Erythroblast (primary cell): ENCODE data around the gene GPR173.

ENCODE experiments used
- GATA1 ChIP-seq: IDR thresholded peaks from 2 replicates; pipeline ENCODE4 v1.6.1; 2011; ENCODE audit warnings: low read depth, mild to moderate bottlenecking, control low read depth, low read length, moderate library complexity
- POLR2A ChIP-seq: IDR thresholded peaks from 2 replicates; pipeline ENCODE4 v1.6.1; 2011; ENCODE audit warnings: mild to moderate bottlenecking, low read length

- TF ChIP-seq POLR2A = no peak
- TF ChIP-seq GATA1 = no peak
These were observed 9.4 kb upstream of the GPR173 start for GRCh38 chrX:53039236-53039635.
